PC-9 (cell line): ENCODE results near the gene REV3L.

Experiments used
- EZH2 ChIP-seq: fragments of 200-600 bp; sonication (generic); IDR thresholded peaks from 2 replicates; pipeline ENCODE4 v1.8.0; 2017; ENCODE audit warnings: antibody characterized with exemption, low read depth
- TF ChIP-seq, protein P1 (sequence below): fragments of 200-600 bp; sonication (generic); conservative IDR thresholded peaks from 2 replicates; pipeline ENCODE4 v1.6.1; 2017; ENCODE audit warnings: mixed run types, antibody characterized with exemption, mild to moderate bottlenecking, moderate library complexity

DNA sequence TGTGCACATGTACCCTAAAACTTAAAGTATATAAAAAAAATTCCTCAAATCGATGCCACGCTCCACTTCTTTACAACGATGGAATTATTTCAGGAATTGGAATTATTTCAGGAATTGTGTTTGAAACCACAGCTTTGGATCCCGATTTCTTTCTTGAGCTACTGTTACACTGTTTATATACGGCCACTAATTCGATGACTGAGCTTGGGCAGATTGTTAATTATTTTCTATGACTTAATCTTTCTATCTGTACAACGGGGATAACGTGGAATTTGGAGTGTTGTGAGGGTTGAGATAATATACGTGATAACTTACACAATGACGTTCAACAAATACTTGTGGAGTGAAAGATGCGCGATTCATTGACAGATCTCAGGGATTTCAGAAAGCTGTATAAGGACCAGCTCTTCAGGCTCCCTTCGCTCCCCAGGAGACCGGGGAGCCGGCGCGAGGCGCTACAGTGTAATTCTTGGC, 224.4 kb downstream of the REV3L start:
- TF ChIP-seq, protein P1, sequence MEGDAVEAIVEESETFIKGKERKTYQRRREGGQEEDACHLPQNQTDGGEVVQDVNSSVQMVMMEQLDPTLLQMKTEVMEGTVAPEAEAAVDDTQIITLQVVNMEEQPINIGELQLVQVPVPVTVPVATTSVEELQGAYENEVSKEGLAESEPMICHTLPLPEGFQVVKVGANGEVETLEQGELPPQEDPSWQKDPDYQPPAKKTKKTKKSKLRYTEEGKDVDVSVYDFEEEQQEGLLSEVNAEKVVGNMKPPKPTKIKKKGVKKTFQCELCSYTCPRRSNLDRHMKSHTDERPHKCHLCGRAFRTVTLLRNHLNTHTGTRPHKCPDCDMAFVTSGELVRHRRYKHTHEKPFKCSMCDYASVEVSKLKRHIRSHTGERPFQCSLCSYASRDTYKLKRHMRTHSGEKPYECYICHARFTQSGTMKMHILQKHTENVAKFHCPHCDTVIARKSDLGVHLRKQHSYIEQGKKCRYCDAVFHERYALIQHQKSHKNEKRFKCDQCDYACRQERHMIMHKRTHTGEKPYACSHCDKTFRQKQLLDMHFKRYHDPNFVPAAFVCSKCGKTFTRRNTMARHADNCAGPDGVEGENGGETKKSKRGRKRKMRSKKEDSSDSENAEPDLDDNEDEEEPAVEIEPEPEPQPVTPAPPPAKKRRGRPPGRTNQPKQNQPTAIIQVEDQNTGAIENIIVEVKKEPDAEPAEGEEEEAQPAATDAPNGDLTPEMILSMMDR: no peak
- TF ChIP-seq EZH2: no peak
